HCT116 (cell line): ENCODE measurements around the gene NUMB. TPM values are rescaled to one million over a fixed set of nuclear protein-coding genes. Genes with fewer than 3 reads are reported as not detected.

ENCODE experiments used
- ATAC-seq: fragments of 200-7000 bp; cut with Tn5 transposase; 2 replicates; pipeline ENCODE4 v1.9.1; 2020; ENCODE audit warnings: mild to moderate bottlenecking, moderate library complexity
- BruUV-seq: library from RNA; stranded (reverse); fragments of 400-500 nt; replicated peaks from 2 replicates; lab custom pipeline; 2021; lab: Mats Ljungman, UMichigan
- CTCF ChIA-PET: fragments of 300-600 bp; sonication (Branson Sonifier 250); formaldehyde crosslinking; loops from one replicate; lab custom pipeline; 2021; ENCODE audit warnings: antibody characterized with exemption; lab: Charles Lee
- POLR2A ChIA-PET: fragments of 300-600, 350-600 bp; sonication (Branson Sonifier 250); formaldehyde crosslinking; loops from one replicate; lab custom pipeline; 2021; ENCODE audit warnings: antibody characterized with exemption; lab: Charles Lee
- RAD21 ChIA-PET, 2 experiments: fragments of 300-600 bp; sonication (Branson Sonifier 250); formaldehyde crosslinking; loops; one replicate each; lab custom pipeline; 2023; ENCODE audit warnings: low total read pairs in 2 of 2; ENCODE audit not compliant: uncharacterized antibody in 2 of 2, unreplicated experiment in 2 of 2, low non-redundant PET in 1 of 2; lab: Charles Lee
- DNase-seq: peaks from one replicate; pipeline ENCODE4 v3.0.0-alpha.2; 2010; ENCODE audit warnings: low read depth, low spot score
- H2AFZ ChIP-seq: fragments of 200-600 bp; shearing (Covaris generic), sonication (generic); 2 replicates; pipeline ENCODE4 v1.6.1; 2017; ENCODE audit warnings: low read depth, mixed run types, mixed read lengths, antibody characterized with exemption, low read length; ENCODE audit not compliant: poor library complexity, severe bottlenecking
- H3K27ac ChIP-seq: 2 replicates; pipeline ENCODE4 v1.5.1; 2012; ENCODE audit warnings: low read depth, low read length
- H3K27me3 ChIP-seq: fragments of 200-600 bp; sonication (generic); 2 replicates; pipeline ENCODE4 v1.6.1; 2016; ENCODE audit warnings: mixed run types, low read length, mixed read lengths; ENCODE audit not compliant: insufficient read depth
- H3K36me3 ChIP-seq, 2 experiments: fragments of 200-500 bp in 1 of 2; fragments of 200-600 bp in 1 of 2; sonication (Bioruptor generic) in 1 of 2; sonication (generic) in 1 of 2; 2 replicates each; pipeline versions ENCODE4 v1.5.1 to v1.6.1; 2014 to 2016; ENCODE audit warnings: low read length in 2 of 2, inconsistent platforms in 1 of 2, mixed read lengths in 1 of 2, mixed run types in 1 of 2; ENCODE audit not compliant: insufficient read depth in 2 of 2, control insufficient read depth in 1 of 2
- H3K4me1 ChIP-seq, 2 experiments: fragments of 200-600 bp in 1 of 2; sonication (generic) in 1 of 2; 2 replicates each; pipeline versions ENCODE4 v1.5.1 to v1.6.1; 2012 to 2017; ENCODE audit warnings: low read length in 2 of 2, inconsistent platforms in 1 of 2, mild to moderate bottlenecking in 1 of 2, mixed read lengths in 1 of 2, mixed run types in 1 of 2, moderate library complexity in 1 of 2; ENCODE audit not compliant: insufficient read depth in 2 of 2, control insufficient read depth in 1 of 2
- H3K4me2 ChIP-seq: fragments of 200-600 bp; sonication (generic); 2 replicates; pipeline ENCODE4 v1.6.1; 2017; ENCODE audit warnings: mixed run types, low read length, mixed read lengths
- H3K4me3 ChIP-seq, 2 experiments: fragments of 200-600 bp in 1 of 2; sonication (generic) in 1 of 2; replicated peaks in 1 of 2; 2 replicates each; pipeline ENCODE4 v1.5.1; 2011 to 2016; ENCODE audit warnings: low read length in 2 of 2, control low read depth in 1 of 2, low read depth in 1 of 2, mild to moderate bottlenecking in 1 of 2, mixed read lengths in 1 of 2, mixed run types in 1 of 2
- H3K79me2 ChIP-seq: fragments of 200-600 bp; sonication (generic); 2 replicates; pipeline ENCODE4 v1.6.1; 2017; ENCODE audit warnings: mild to moderate bottlenecking, mixed run types, low read length, moderate library complexity, mixed read lengths; ENCODE audit not compliant: insufficient read depth
- H3K9ac ChIP-seq: fragments of 200-600 bp; sonication (generic); 2 replicates; pipeline ENCODE4 v1.6.1; 2016; ENCODE audit warnings: low read length, mixed read lengths
- H3K9me2 ChIP-seq: fragments of 200-600 bp; sonication (generic), shearing (Covaris generic); 2 replicates; pipeline ENCODE4 v1.6.1; 2017; ENCODE audit warnings: mixed run types, mild to moderate bottlenecking, moderate library complexity; ENCODE audit not compliant: insufficient read depth
- H3K9me3 ChIP-seq, 2 experiments: fragments of 200-500 bp in 1 of 2; fragments of 200-600 bp in 1 of 2; sonication (Bioruptor generic) in 1 of 2; sonication (generic) in 1 of 2; 2 replicates each; pipeline ENCODE4 v1.6.1; 2014 to 2017; ENCODE audit warnings: low read length in 2 of 2, mixed read lengths in 2 of 2, inconsistent platforms in 1 of 2, low read depth in 1 of 2, mild to moderate bottlenecking in 1 of 2, mixed run types in 1 of 2, moderate library complexity in 1 of 2; ENCODE audit not compliant: control insufficient read depth in 1 of 2, insufficient read depth in 1 of 2
- H4K20me1 ChIP-seq: fragments of 200-600 bp; sonication (generic), shearing (Covaris generic); 2 replicates; pipeline ENCODE4 v1.6.1; 2017; ENCODE audit warnings: mixed run types, mild to moderate bottlenecking, moderate library complexity; ENCODE audit not compliant: insufficient read depth
- CBX3 ChIP-seq: IDR thresholded peaks from 2 replicates; pipeline ENCODE4 v1.6.1; 2012; ENCODE audit warnings: low read depth
- CEBPB ChIP-seq: IDR thresholded peaks from 2 replicates; pipeline ENCODE4 v1.6.1; 2012; ENCODE audit warnings: low read depth
- EGR1 ChIP-seq: IDR thresholded peaks from 2 replicates; pipeline ENCODE4 v1.6.1; 2012; ENCODE audit warnings: low read depth
- ELF1 ChIP-seq: IDR thresholded peaks from 2 replicates; pipeline ENCODE4 v1.6.1; 2012; ENCODE audit warnings: low read depth, borderline replicate concordance
- EZH2 ChIP-seq: fragments of 200-600 bp; sonication (generic); IDR thresholded peaks from 2 replicates; pipeline ENCODE4 v1.6.1; 2017; ENCODE audit warnings: antibody characterized with exemption, mixed run types
- FOSL1 ChIP-seq: IDR thresholded peaks from 2 replicates; pipeline ENCODE4 v1.6.1; 2012; ENCODE audit warnings: low read depth
- POLR2AphosphoS5 ChIP-seq: IDR thresholded peaks from 2 replicates; pipeline ENCODE4 v1.6.1; 2011; ENCODE audit warnings: mild to moderate bottlenecking, low read depth, low read length, moderate library complexity
- ZFX ChIP-seq: fragments of 450-650 bp; IDR thresholded peaks from 2 replicates; pipeline ENCODE4 v1.6.1; 2017
- ZNF274 ChIP-seq: fragments of 200-500 bp; sonication (Bioruptor generic); IDR thresholded peaks from 2 replicates; pipeline ENCODE4 v1.6.1; 2014; ENCODE audit warnings: mild to moderate bottlenecking, low read depth, low read length, inconsistent platforms
- intact Hi-C: fragments of 100-400 bp; cut with micrococcal nuclease; formaldehyde crosslinking; loops from 2 replicates; pipeline ENCODE4 v1.10.0; 2022
- total RNA-seq: library from RNA; stranded (reverse); gene quantifications from one replicate; pipeline ENCODE4 v1.2.1, GENCODE V29; 2021; ENCODE audit not compliant: unreplicated experiment
- TF ChIP-seq, protein P1 (sequence below), 3 experiments: fragments of 200-600 bp in 1 of 3; sonication (generic) in 1 of 3; IDR thresholded peaks in 2 of 3; conservative IDR thresholded peaks in 1 of 3; 2 replicates each; pipeline ENCODE4 v1.5.1; 2012 to 2017; ENCODE audit warnings: low read depth in 2 of 3, low read length in 2 of 3, antibody characterized with exemption in 1 of 3, borderline replicate concordance in 1 of 3, control low read depth in 1 of 3, mild to moderate bottlenecking in 1 of 3, mixed read lengths in 1 of 3, mixed run types in 1 of 3, moderate library complexity in 1 of 3; ENCODE audit not compliant: insufficient read depth in 1 of 3
- TF ChIP-seq, protein P2 (sequence below): IDR thresholded peaks from 2 replicates; pipeline ENCODE4 v1.6.1; 2012
- TF ChIP-seq, protein P3 (sequence below): IDR thresholded peaks from 2 replicates; pipeline ENCODE4 v1.6.1; 2011; ENCODE audit warnings: mild to moderate bottlenecking, low read length, moderate library complexity; ENCODE audit not compliant: insufficient replicate concordance; ENCODE audit errors: extremely low read depth
- TF ChIP-seq, protein P4 (sequence below): IDR thresholded peaks from 2 replicates; pipeline ENCODE4 v1.6.1; 2012; ENCODE audit warnings: low read depth

Gene NUMB
- total RNA-seq, 1 experiment from 2014 or later, result 43.0 TPM

DNA sequence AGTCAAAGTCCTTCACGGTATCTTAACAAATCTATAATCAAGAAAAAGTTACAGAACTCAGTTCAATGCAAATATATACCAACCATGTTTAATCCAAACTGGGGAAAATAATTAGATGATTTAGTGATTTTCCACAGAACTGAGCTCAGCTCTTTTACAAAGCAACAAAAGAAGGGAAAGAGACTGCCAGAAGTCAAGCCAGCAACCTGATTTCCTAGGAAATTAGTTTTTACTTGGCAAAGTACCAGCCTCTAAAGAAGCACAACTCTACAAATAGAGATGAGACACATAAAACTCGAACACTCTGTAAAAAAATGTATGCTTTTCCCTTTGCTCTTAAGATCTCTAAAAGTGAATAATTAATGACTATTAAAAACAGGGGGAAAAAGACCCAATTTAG lies 19.4 kb downstream of the NUMB start:
- no peak for TF ChIP-seq POLR2AphosphoS5
- no peak for TF ChIP-seq CEBPB
- TF ChIP-seq EZH2, result no peak
- TF ChIP-seq CBX3, result no peak
- TF ChIP-seq, protein P1, sequence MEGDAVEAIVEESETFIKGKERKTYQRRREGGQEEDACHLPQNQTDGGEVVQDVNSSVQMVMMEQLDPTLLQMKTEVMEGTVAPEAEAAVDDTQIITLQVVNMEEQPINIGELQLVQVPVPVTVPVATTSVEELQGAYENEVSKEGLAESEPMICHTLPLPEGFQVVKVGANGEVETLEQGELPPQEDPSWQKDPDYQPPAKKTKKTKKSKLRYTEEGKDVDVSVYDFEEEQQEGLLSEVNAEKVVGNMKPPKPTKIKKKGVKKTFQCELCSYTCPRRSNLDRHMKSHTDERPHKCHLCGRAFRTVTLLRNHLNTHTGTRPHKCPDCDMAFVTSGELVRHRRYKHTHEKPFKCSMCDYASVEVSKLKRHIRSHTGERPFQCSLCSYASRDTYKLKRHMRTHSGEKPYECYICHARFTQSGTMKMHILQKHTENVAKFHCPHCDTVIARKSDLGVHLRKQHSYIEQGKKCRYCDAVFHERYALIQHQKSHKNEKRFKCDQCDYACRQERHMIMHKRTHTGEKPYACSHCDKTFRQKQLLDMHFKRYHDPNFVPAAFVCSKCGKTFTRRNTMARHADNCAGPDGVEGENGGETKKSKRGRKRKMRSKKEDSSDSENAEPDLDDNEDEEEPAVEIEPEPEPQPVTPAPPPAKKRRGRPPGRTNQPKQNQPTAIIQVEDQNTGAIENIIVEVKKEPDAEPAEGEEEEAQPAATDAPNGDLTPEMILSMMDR (IDR thresholded peaks at IDR 0.05 in 2 of 3, conservative IDR thresholded peaks at IDR 0.05 in 1 of 3; ENCODE audit: borderline replicate concordance in 1 of 3, insufficient read depth in 1 of 3, low read depth in 2 of 3, low read length in 2 of 3), result no peak
- TF ChIP-seq, protein P2, sequence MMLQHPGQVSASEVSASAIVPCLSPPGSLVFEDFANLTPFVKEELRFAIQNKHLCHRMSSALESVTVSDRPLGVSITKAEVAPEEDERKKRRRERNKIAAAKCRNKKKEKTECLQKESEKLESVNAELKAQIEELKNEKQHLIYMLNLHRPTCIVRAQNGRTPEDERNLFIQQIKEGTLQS, result no peak
- no peak for TF ChIP-seq FOSL1
- no peak for TF ChIP-seq EGR1
- TF ChIP-seq ELF1, result no peak
- TF ChIP-seq ZFX, result no peak
- no peak for TF ChIP-seq ZNF274
- TF ChIP-seq, protein P3, sequence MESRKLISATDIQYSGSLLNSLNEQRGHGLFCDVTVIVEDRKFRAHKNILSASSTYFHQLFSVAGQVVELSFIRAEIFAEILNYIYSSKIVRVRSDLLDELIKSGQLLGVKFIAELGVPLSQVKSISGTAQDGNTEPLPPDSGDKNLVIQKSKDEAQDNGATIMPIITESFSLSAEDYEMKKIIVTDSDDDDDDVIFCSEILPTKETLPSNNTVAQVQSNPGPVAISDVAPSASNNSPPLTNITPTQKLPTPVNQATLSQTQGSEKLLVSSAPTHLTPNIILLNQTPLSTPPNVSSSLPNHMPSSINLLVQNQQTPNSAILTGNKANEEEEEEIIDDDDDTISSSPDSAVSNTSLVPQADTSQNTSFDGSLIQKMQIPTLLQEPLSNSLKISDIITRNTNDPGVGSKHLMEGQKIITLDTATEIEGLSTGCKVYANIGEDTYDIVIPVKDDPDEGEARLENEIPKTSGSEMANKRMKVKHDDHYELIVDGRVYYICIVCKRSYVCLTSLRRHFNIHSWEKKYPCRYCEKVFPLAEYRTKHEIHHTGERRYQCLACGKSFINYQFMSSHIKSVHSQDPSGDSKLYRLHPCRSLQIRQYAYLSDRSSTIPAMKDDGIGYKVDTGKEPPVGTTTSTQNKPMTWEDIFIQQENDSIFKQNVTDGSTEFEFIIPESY, result no peak
- TF ChIP-seq, protein P4, sequence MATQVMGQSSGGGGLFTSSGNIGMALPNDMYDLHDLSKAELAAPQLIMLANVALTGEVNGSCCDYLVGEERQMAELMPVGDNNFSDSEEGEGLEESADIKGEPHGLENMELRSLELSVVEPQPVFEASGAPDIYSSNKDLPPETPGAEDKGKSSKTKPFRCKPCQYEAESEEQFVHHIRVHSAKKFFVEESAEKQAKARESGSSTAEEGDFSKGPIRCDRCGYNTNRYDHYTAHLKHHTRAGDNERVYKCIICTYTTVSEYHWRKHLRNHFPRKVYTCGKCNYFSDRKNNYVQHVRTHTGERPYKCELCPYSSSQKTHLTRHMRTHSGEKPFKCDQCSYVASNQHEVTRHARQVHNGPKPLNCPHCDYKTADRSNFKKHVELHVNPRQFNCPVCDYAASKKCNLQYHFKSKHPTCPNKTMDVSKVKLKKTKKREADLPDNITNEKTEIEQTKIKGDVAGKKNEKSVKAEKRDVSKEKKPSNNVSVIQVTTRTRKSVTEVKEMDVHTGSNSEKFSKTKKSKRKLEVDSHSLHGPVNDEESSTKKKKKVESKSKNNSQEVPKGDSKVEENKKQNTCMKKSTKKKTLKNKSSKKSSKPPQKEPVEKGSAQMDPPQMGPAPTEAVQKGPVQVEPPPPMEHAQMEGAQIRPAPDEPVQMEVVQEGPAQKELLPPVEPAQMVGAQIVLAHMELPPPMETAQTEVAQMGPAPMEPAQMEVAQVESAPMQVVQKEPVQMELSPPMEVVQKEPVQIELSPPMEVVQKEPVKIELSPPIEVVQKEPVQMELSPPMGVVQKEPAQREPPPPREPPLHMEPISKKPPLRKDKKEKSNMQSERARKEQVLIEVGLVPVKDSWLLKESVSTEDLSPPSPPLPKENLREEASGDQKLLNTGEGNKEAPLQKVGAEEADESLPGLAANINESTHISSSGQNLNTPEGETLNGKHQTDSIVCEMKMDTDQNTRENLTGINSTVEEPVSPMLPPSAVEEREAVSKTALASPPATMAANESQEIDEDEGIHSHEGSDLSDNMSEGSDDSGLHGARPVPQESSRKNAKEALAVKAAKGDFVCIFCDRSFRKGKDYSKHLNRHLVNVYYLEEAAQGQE, result no peak
- POLR2A ChIA-PET, result no interaction called here
- ATAC-seq, result no peak
- no peaks in the 10 kb centered on the region for H3K9me3 ChIP-seq
- H3K9me2 ChIP-seq, result no peaks in the 10 kb centered on the region
- no TSS peak for BruUV-seq
- no peak overlapping the region for H3K4me3 ChIP-seq
- no peaks in the 10 kb centered on the region; a peak in 1 of 4 replicates for H3K4me1 ChIP-seq
- CTCF ChIA-PET, result no interaction called here
- no peak for DNase-seq
- no peak overlapping the region for H3K4me2 ChIP-seq
- no peak overlapping the region for H2AFZ ChIP-seq
- H3K79me2 ChIP-seq, result peaks cover 36% of the 10 kb centered on the region
- no peaks in the 10 kb centered on the region for H3K27me3 ChIP-seq
- RAD21 ChIA-PET, result no interaction called here
- no peaks in the 10 kb centered on the region for H3K36me3 ChIP-seq
- intact Hi-C loops, result no loop called here
- H3K9ac ChIP-seq, result no peak overlapping the region
- H4K20me1 ChIP-seq, result no peaks in the 10 kb centered on the region; the same call in none of the 2 replicates
- H3K27ac ChIP-seq, result no peak overlapping the region
